Glomerular endothelial cell (primary cell): ENCODE results near the gene GRM1. TPM values are rescaled to one million over a fixed set of nuclear protein-coding genes. Genes with fewer than 3 reads are reported as not detected.

Experiments
- DNase-seq: peaks from one replicate; pipeline ENCODE4 v3.0.0-alpha.2; 2011; ENCODE audit warnings: low read depth, low spot score; ENCODE audit errors: extremely low read depth
- total RNA-seq: library from RNA; depleted of rRNA; stranded (reverse); fragments of >200 nt; gene quantifications from 2 replicates; pipeline ENCODE4 v1.2.3, GENCODE V29; 2015

GRM1 gene
- total RNA-seq, 1 donor from 2014 or later, result 0.06 TPM

DNA sequence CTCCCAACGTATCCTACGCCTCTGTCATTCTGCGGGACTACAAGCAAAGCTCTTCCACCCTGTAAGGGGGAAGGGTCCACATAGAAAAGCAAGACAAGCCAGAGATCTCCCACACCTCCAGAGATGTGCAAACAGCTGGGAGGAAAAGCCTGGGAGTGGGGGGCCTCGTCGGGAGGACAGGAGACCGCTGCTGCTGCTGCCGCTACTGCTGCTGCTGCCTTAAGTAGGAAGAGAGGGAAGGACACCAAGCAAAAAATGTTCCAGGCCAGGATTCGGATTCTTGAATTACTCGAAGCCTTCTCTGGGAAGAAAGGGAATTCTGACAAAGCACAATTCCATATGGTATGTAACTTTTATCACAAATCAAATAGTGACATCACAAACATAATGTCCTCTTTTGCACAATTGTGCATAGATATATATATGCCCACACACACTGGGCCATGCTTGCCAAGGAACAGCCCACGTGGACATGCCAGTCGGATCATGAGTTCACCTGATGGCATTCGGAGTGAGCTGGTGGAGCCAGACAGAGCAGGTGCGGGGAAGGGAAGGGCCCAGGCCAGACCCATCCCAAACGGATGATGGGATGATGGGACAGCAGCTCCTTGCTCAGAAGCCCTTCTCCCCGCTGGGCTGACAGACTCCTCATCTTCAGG is 406.0 kb downstream of the GRM1 start:
- no peak for DNase-seq

GRCh38 chr6:146441907-146442306 is 413.0 kb downstream of the GRM1 start:
- DNase-seq, result no peak

DNA sequence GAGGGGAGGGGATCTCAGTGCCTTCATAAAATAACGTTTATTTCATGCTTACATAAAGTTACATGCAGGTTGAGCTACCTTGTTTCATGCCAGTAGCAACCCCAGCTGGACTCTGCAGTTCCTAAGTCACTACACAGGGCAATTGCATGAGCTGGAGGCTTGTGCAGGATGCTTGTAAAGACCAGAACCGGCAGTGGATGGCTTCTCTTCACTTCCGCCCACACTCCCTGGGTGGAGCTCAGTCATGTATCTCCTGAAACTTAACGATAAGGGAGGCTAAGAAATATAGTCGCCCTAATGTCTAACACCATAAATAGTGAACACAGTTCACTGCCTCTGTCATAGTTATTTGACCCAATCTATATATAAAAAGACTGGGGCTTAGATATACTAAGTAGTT is 415.3 kb downstream of the GRM1 start:
- no peak for DNase-seq

GRCh38 chr6:146445233-146445632 is 416.4 kb downstream of the GRM1 start:
- no peak for DNase-seq

DNA sequence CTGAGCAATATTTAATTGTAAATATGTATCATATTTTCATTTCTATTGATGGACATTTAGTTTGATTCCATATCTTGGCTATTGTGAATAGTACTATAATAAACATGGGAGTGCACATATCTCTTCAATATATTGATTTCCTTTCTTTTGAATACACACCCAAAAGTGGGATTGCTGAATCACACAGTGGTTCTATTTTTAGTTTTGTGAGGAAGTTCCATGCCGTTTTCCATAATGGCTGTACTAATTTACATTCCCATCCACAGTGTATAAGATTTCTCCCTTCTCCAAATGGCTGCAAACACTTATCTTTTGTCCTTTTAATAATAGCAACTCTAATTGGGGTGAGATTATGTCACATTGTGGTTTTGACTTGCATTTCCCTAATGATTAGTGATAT is 428.0 kb downstream of the GRM1 start:
- DNase-seq, result no peak

- no peak for DNase-seq
Measured at GRCh38 chr6:146460941-146461340, 432.1 kb downstream of the GRM1 start.

GRCh38 chr6:146470091-146470770 is 441.4 kb downstream of the GRM1 start:
- no peak for DNase-seq

- DNase-seq, result no peak
Measured at GRCh38 chr6:146472918-146473317, 444.1 kb downstream of the GRM1 start.

GRCh38 chr6:146481527-146481926 is 452.7 kb downstream of the GRM1 start:
- DNase-seq, result no peak

DNA sequence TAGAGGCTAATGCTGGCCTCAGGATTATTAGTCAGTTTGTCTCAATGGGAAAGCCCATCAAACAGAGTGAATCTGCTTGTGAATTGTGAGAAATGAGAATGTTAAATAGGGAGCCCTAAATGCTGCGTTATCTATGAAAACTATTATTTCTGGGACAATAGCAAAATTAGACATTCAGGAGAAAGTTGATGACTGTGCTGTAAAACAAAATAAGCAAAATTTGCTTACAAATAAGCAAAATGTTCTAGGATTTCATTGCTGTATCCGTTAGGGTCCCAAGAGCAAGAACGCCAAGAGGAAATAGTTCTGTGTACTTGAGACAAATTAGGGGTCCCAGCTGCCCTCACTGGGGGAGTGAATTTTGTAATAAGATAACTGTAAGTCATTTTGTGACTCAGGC is 455.5 kb downstream of the GRM1 start:
- no peak for DNase-seq

Other genes with a start within 250 kb of the GRM1 start
- 7.6 and 8.0 TPM in 2 replicates for gene FBXO30, start 214.3 kb upstream of the GRM1 start, total RNA-seq
- 13.1 and 16.7 TPM in 2 replicates for gene SHPRH, start 64.7 kb upstream of the GRM1 start, total RNA-seq